OCI-LY3 (cell line): ENCODE results near the gene PRKX.

Experiments used
- CTCF ChIP-seq: fragments of 200-600, 300-600 bp; sonication (generic); IDR thresholded peaks from 2 replicates; pipeline ENCODE4 v1.5.1; 2014; ENCODE audit warnings: antibody characterized with exemption, low read length, low read depth
- EZH2phosphoT487 ChIP-seq: fragments of 200-600 bp; shearing (Covaris generic); IDR thresholded peaks from 2 replicates; pipeline ENCODE4 v1.6.1; 2018; ENCODE audit warnings: antibody characterized with exemption, mixed run types, low read depth

GRCh38 chrX:3712870-3713224, 602 bp downstream of the PRKX start:
- TF ChIP-seq CTCF: no peak
- no peak for TF ChIP-seq EZH2phosphoT487
